H9 (cell line): ENCODE results near the gene WSCD1. TPM values are rescaled to one million over a fixed set of nuclear protein-coding genes. Genes with fewer than 3 reads are reported as not detected.
A peak's percentile ranks its signal among the peaks of the same experiment; 100 is the strongest.

Experiments used
- DNase-seq: peaks from one replicate; pipeline ENCODE4 v3.0.0-alpha.2; 2017
- H2AFZ ChIP-seq: one replicate; pipeline ENCODE4 v1.6.1; 2013; ENCODE audit warnings: mild to moderate bottlenecking, low read length, control low read depth, moderate library complexity
- H2AK5ac ChIP-seq: 2 replicates; pipeline ENCODE4 v1.6.1; 2013; ENCODE audit warnings: low read length, control low read depth, mixed read lengths; ENCODE audit not compliant: insufficient read length
- H2BK120ac ChIP-seq: one replicate; pipeline ENCODE4 v1.6.1; 2013; ENCODE audit warnings: low read depth, mild to moderate bottlenecking, low read length, control low read depth, inconsistent platforms; ENCODE audit not compliant: poor library complexity, severe bottlenecking
- H2BK12ac ChIP-seq: 2 replicates; pipeline ENCODE4 v1.6.1; 2013; ENCODE audit warnings: low read length, control low read depth, mixed read lengths, low read depth; ENCODE audit not compliant: insufficient read length
- H2BK15ac ChIP-seq: 2 replicates; pipeline ENCODE4 v1.6.1; 2013; ENCODE audit warnings: low read depth, low read length, control low read depth
- H2BK20ac ChIP-seq: one replicate; pipeline ENCODE4 v1.6.1; 2013; ENCODE audit warnings: low read depth, mild to moderate bottlenecking, low read length, control low read depth, inconsistent platforms; ENCODE audit not compliant: poor library complexity, severe bottlenecking
- H2BK5ac ChIP-seq: 2 replicates; pipeline ENCODE4 v1.6.1; 2013; ENCODE audit warnings: low read length, control low read depth, mixed read lengths; ENCODE audit not compliant: insufficient read length
- H3K14ac ChIP-seq: 2 replicates; pipeline ENCODE4 v1.6.1; 2013; ENCODE audit warnings: low read length, control low read depth; ENCODE audit not compliant: insufficient read depth
- H3K18ac ChIP-seq: 2 replicates; pipeline ENCODE4 v1.6.1; 2013; ENCODE audit warnings: low read depth, mild to moderate bottlenecking, mixed read lengths, low read length, control low read depth; ENCODE audit not compliant: insufficient read length
- H3K23ac ChIP-seq: 2 replicates; pipeline ENCODE4 v1.6.1; 2013; ENCODE audit warnings: low read length, control low read depth, mixed read lengths, low read depth; ENCODE audit not compliant: insufficient read length
- H3K23me2 ChIP-seq: 2 replicates; pipeline ENCODE4 v1.6.1; 2013; ENCODE audit warnings: low read depth, mild to moderate bottlenecking, mixed read lengths, low read length, control low read depth; ENCODE audit not compliant: insufficient read length, poor library complexity, severe bottlenecking
- H3K27ac ChIP-seq: 2 replicates; pipeline ENCODE4 v1.5.1; 2013; ENCODE audit warnings: low read length, control low read depth, mixed read lengths, low read depth; ENCODE audit not compliant: insufficient read length
- H3K27me3 ChIP-seq: 2 replicates; pipeline ENCODE4 v1.6.1; 2013; ENCODE audit warnings: low read length, control low read depth, inconsistent platforms; ENCODE audit not compliant: insufficient read depth
- H3K4ac ChIP-seq: 2 replicates; pipeline ENCODE4 v1.6.1; 2013; ENCODE audit warnings: low read depth, mild to moderate bottlenecking, control low read depth, inconsistent platforms, low read length, moderate library complexity
- H3K4me1 ChIP-seq: 2 replicates; pipeline ENCODE4 v1.6.1; 2013; ENCODE audit warnings: low read length, control low read depth, inconsistent platforms; ENCODE audit not compliant: insufficient read depth
- H3K4me2 ChIP-seq: 2 replicates; pipeline ENCODE4 v1.6.1; 2013; ENCODE audit warnings: low read length, control low read depth, mixed read lengths; ENCODE audit not compliant: insufficient read length, insufficient read depth
- H3K56ac ChIP-seq: 2 replicates; pipeline ENCODE4 v1.6.1; 2013; ENCODE audit warnings: low read depth, mild to moderate bottlenecking, mixed read lengths, low read length, control low read depth; ENCODE audit not compliant: insufficient read length
- H3K79me1 ChIP-seq: 2 replicates; pipeline ENCODE4 v1.6.1; 2013; ENCODE audit warnings: low read depth, mild to moderate bottlenecking, moderate library complexity, low read length, control low read depth, inconsistent platforms; ENCODE audit not compliant: insufficient read depth, poor library complexity, severe bottlenecking
- H3K79me2 ChIP-seq: 2 replicates; pipeline ENCODE4 v1.6.1; 2013; ENCODE audit warnings: low read length, control low read depth, inconsistent platforms; ENCODE audit not compliant: insufficient read depth
- H3K9ac ChIP-seq: 2 replicates; pipeline ENCODE4 v1.6.1; 2013; ENCODE audit warnings: low read length, control low read depth, mixed read lengths; ENCODE audit not compliant: insufficient read length; ENCODE audit errors: extremely low read depth
- H3K9me3 ChIP-seq: one replicate; pipeline ENCODE4 v1.6.1; 2013; ENCODE audit warnings: low read depth, low read length, inconsistent platforms; ENCODE audit not compliant: control insufficient read depth
- H3T11ph ChIP-seq: one replicate; pipeline ENCODE4 v1.6.1; 2013; ENCODE audit warnings: mild to moderate bottlenecking, low read length, control low read depth, inconsistent platforms
- H4K20me1 ChIP-seq: one replicate; pipeline ENCODE4 v1.6.1; 2013; ENCODE audit not compliant: control insufficient read depth, insufficient read length, insufficient read depth
- H4K5ac ChIP-seq: 2 replicates; pipeline ENCODE4 v1.6.1; 2013; ENCODE audit warnings: low read depth, mild to moderate bottlenecking, mixed read lengths, low read length, control low read depth; ENCODE audit not compliant: insufficient read length
- H4K8ac ChIP-seq: replicated peaks from 2 replicates; pipeline ENCODE4 v1.6.1; 2013; ENCODE audit warnings: low read length, control low read depth, mixed read lengths, low read depth; ENCODE audit not compliant: insufficient read length
- H4K91ac ChIP-seq: 2 replicates; pipeline ENCODE4 v1.6.1; 2013; ENCODE audit warnings: low read depth, mild to moderate bottlenecking, moderate library complexity, mixed read lengths, low read length, control low read depth; ENCODE audit not compliant: insufficient read length
- H3K27ac Mint-ChIP-seq, 3 experiments: 2 replicates in 2 of 3; 3 replicates in 1 of 3; pipeline ENCODE4 v1.8.0; 2020 to 2021; ENCODE audit warnings: mixed read lengths in 3 of 3, mild to moderate bottlenecking in 1 of 3, moderate library complexity in 1 of 3
- H3K27me3 Mint-ChIP-seq: 2 replicates; pipeline ENCODE4 v1.8.0; 2021; ENCODE audit warnings: low read depth, mild to moderate bottlenecking, moderate library complexity, mixed read lengths
- H3K36me3 Mint-ChIP-seq, 3 experiments: 2 replicates in 2 of 3; 3 replicates in 1 of 3; pipeline ENCODE4 v1.8.0; 2020 to 2021; ENCODE audit warnings: low read depth in 3 of 3, mixed read lengths in 3 of 3; ENCODE audit not compliant: insufficient read depth in 1 of 3
- H3K4me1 Mint-ChIP-seq, 2 experiments: 2 replicates each; pipeline ENCODE4 v1.8.0; 2020; ENCODE audit warnings: mixed read lengths in 2 of 2
- H3K4me3 Mint-ChIP-seq, 2 experiments: 2 replicates in 1 of 2; 3 replicates in 1 of 2; pipeline ENCODE4 v1.8.0; 2020 to 2021; ENCODE audit warnings: mild to moderate bottlenecking in 2 of 2, mixed read lengths in 2 of 2, moderate library complexity in 1 of 2
- H3K9me3 Mint-ChIP-seq, 2 experiments: 2 replicates in 1 of 2; 3 replicates in 1 of 2; pipeline ENCODE4 v1.8.0; 2020; ENCODE audit warnings: mild to moderate bottlenecking in 2 of 2, mixed read lengths in 2 of 2, moderate library complexity in 1 of 2
- CTCF ChIP-seq: fragments of 200-600 bp; sonication (generic); conservative IDR thresholded peaks from 3 replicates; pipeline ENCODE4 v1.8.0; 2021; ENCODE audit warnings: antibody characterized with exemption, mild to moderate bottlenecking
- WGBS: extraction: QIAGEN DNeasy Blood & Tissue Kit; methylation state at CpG from one replicate; pipeline ENCODE4 v1.1.7; 2013; ENCODE audit warnings: missing lambda C conversion rate, low lambda C conversion rate, mixed read lengths; ENCODE audit not compliant: insufficient read length; ENCODE audit errors: extremely low coverage; 5-methylcytosine and 5-hydroxymethylcytosine counted together
- total RNA-seq: library from RNA; stranded (reverse); gene quantifications from 2 replicates; pipeline ENCODE4 v1.2.1, GENCODE V29; 2021

The WSCD1 gene
- total RNA-seq, 1 experiment from 2014 or later, result 33.6 TPM

GRCh38 chr17:6162216-6162615 is 92.0 kb downstream of the WSCD1 start:
- Histone ChIP-seq H3K79me2 (no peaks in the 10 kb centered on the region), H3K79me1 (no peaks in the 10 kb centered on the region), H2AFZ (no peak overlapping the region), H3K4ac (no peak overlapping the region), H3K23me2 (no peaks in the 10 kb centered on the region), H2AK5ac (no peak overlapping the region), H4K91ac (no peak overlapping the region), H3K14ac (no peak overlapping the region), H4K20me1 (no peaks in the 10 kb centered on the region), H3K18ac (no peak overlapping the region), H3K4me1 (peaks cover 5% of the 10 kb centered on the region; the same call in 1 of the 2 replicates), H2BK12ac (no peak overlapping the region), H3K27ac (no peak overlapping the region), H2BK5ac (no peak overlapping the region), H3K56ac (no peak overlapping the region), H2BK120ac (no peak overlapping the region), H3K4me2 (peak overlapping the region; percentile 15), H3T11ph (no peak overlapping the region), H4K8ac (no peak overlapping the region), H3K9ac (no peak overlapping the region), H3K23ac (no peak overlapping the region), H4K5ac (no peak overlapping the region), H3K27me3 (no peaks in the 10 kb centered on the region), H2BK15ac (no peak overlapping the region), H2BK20ac (no peak overlapping the region), H3K9me3 (no peaks in the 10 kb centered on the region)
- Mint-ChIP-seq H3K27me3 (peaks cover 3% of the 10 kb centered on the region), H3K36me3 (no peaks in the 10 kb centered on the region), H3K4me3 (peak overlapping the region; percentile 22 to 24; a peak in 2 of 5 replicates), H3K27ac (peak overlapping the region; percentile 72 to 97 (median 96)), H3K9me3 (no peaks in the 10 kb centered on the region), H3K4me1 (peaks cover 35 to 39% of the 10 kb centered on the region in 2 experiments)
- WGBS, result no CpG with 5 or more reads among the region's 4 CpGs
- no peak for TF ChIP-seq CTCF
- DNase-seq, result peak; percentile 78
